PC-3 (cell line): ENCODE data around the gene URB1.

Experiments
- CTCF ChIP-seq: fragments of 300-600 bp; sonication (generic); conservative IDR thresholded peaks from 2 replicates; pipeline ENCODE4 v1.5.1; 2017; ENCODE audit warnings: antibody characterized with exemption, low read depth, mild to moderate bottlenecking, low read length
- EZH2 ChIP-seq: fragments of 300-600 bp; sonication (generic); IDR thresholded peaks from one replicate; pipeline ENCODE4 v1.6.1; 2017; ENCODE audit warnings: antibody characterized with exemption, mild to moderate bottlenecking, low read length; ENCODE audit not compliant: unreplicated experiment
- EZH2phosphoT487 ChIP-seq: fragments of 300-600 bp; sonication (generic); IDR thresholded peaks from 2 replicates; pipeline ENCODE4 v1.6.1; 2018; ENCODE audit warnings: mild to moderate bottlenecking, antibody characterized with exemption, low read length, borderline replicate concordance

GRCh38 chr21:32424191-32424535 is 31.4 kb upstream of the URB1 start:
- TF ChIP-seq CTCF (no peak), EZH2 (no peak), EZH2phosphoT487 (no peak)
